Stimulated activated naive CD8-positive, alpha-beta T cell treated with anti-CD3 and anti-CD28 coated beads, Interleukin-15, amount 100 ng/mL, for 72 hours (primary cell): ENCODE data around the gene RIMOC1.

ENCODE experiments used
- ATAC-seq: fragments of 150-1000 bp; cut with Tn5 transposase; 2 replicates; pipeline ENCODE4 v1.10.0; 2021; ENCODE audit warnings: mild to moderate bottlenecking, moderate library complexity
- DNase-seq, 2 donors: peaks; one replicate each; pipeline ENCODE4 v3.0.0; 2021 to 2022
- H3K27ac Mint-ChIP-seq, 2 donors: one replicate each; pipeline ENCODE4 v1.8.0; 2022; ENCODE audit warnings: mild to moderate bottlenecking in 2 of 2, mixed read lengths in 2 of 2, moderate library complexity in 2 of 2
- H3K27me3 Mint-ChIP-seq: one replicate; pipeline ENCODE4 v1.8.0; 2022; ENCODE audit warnings: mixed read lengths
- H3K4me1 Mint-ChIP-seq: one replicate; pipeline ENCODE4 v1.8.0; 2022; ENCODE audit warnings: mild to moderate bottlenecking, mixed read lengths
- H3K4me3 Mint-ChIP-seq, 2 donors: one replicate each; pipeline ENCODE4 v1.8.0; 2022; ENCODE audit warnings: mild to moderate bottlenecking in 2 of 2, mixed read lengths in 2 of 2, moderate library complexity in 1 of 2
- H3K9me3 Mint-ChIP-seq, 2 donors: one replicate each; pipeline ENCODE4 v1.8.0; 2022; ENCODE audit warnings: mixed read lengths in 2 of 2

RIMOC1 gene

DNA sequence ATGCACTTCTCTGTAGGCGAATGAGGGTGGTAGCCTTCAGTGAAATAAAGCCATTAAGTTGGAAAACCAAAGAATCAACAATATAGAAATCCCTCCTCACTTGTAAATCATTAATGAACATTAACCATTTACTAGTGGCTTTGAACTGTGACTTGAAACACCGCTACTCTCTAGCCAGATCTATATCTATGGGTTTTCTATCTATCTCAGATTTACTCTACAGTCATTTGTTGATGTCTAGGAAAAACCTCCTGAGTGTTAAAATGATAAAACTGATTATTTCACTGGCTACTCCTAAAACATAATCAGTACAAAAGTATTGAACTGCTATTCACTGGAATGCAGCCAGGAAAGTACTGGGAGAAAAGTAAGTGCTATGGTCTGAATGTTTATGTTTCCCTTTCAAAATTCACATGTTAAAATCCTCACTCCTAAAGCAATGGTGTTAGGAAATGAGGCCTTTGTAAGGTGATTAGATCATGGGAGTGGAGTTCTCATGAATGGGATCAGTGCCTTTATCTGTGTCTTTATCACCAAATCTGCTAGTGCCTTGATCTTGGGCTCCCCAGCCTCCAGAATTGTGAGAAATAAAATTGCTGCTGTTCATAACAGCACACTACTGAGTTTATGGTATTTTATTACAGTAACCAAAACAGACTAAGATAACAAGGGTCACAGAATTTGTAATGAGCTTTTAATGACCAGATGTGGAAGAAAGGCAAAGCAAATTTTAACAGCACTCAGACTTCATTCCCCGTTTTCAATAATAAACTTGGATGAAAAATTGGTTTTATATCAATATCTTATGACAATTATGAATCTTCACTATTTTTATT, 25.3 kb upstream of the RIMOC1 start:
- ATAC-seq, result no peak
- Mint-ChIP-seq H3K9me3 (no peaks in the 10 kb centered on the region), H3K4me1 (peaks cover 20% of the 10 kb centered on the region), H3K27me3 (no peaks in the 10 kb centered on the region), H3K4me3 (no peak overlapping the region), H3K27ac (no peak overlapping the region)
- DNase-seq, result no peak

DNA sequence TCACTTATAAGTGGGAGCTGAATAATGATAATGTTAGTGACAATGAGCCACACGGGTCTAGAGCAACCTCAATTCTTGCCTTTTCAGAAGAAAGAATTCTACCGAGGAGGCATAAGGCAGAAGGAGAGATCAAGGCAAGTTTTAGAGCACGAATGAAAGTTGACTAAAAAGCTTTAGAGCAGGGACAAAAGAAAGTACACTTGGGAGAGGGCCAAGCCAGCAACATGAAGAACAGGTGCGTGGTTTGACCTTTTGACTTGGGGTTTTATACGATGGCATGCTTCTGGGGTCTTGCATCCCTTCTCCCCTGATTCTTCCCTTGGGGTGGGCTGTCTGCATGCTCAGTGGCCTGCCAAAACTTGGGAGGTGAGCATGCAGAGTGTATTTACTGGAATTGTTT, 21.4 kb upstream of the RIMOC1 start:
- DNase-seq (no peak), ATAC-seq (no peak)
- no peak overlapping the region for H3K27ac Mint-ChIP-seq
- peaks cover 9% of the 10 kb centered on the region for H3K27me3 Mint-ChIP-seq
- H3K9me3 Mint-ChIP-seq, result no peaks in the 10 kb centered on the region
- no peak overlapping the region for H3K4me3 Mint-ChIP-seq
- peaks cover 2% of the 10 kb centered on the region for H3K4me1 Mint-ChIP-seq

GRCh38 chr5:41883243-41883642, 20.9 kb upstream of the RIMOC1 start:
- Mint-ChIP-seq H3K27me3 (peaks cover 14% of the 10 kb centered on the region), H3K4me3 (no peak overlapping the region), H3K4me1 (peaks cover 6% of the 10 kb centered on the region), H3K9me3 (no peaks in the 10 kb centered on the region), H3K27ac (no peak overlapping the region)
- no peak for ATAC-seq
- DNase-seq, result no peak

DNA sequence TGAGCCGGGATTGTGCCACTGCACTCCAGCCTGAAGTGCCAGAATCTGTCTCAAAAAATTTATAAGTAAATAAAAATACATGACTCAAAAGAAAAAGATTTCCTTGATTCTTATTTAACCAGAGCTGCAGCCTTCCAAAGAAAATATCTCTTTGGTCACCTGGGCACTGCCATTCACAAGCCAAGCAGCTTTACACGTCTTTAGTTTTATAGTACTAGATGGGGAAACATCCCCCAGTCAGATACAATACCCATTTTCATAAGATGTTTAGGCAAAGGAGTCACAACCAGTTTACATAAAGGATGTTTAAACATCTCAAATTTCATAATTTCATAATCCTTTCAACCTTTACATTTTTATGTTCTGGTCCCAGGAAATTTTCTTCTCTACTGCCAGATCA, 20.2 kb upstream of the RIMOC1 start:
- Mint-ChIP-seq H3K9me3 (no peaks in the 10 kb centered on the region), H3K27me3 (peaks cover 14% of the 10 kb centered on the region), H3K4me1 (peaks cover 6% of the 10 kb centered on the region), H3K4me3 (no peak overlapping the region), H3K27ac (no peak overlapping the region)
- ATAC-seq (no peak), DNase-seq (no peak)

DNA sequence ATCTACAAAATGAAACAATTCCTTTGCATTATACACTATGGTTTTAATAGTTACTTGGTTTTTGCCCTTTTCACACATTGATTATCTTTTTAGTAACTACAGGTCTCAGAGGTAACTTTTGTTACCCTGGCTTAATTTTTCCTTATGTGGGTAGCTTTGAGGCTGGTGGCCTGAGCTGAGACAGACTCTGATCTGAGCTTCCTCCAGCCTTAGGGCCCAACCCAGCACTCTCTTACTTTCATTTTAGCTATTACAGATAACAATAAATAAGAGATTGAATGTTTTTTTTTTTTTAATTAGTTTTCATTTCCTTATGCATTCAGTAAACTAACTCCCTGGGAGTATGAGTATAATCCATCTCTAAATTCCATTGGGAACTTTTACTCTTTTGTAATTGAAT, 18.9 kb upstream of the RIMOC1 start:
- peaks cover 20% of the 10 kb centered on the region for H3K27me3 Mint-ChIP-seq
- peaks cover 6% of the 10 kb centered on the region for H3K4me1 Mint-ChIP-seq
- no peak for ATAC-seq
- H3K9me3 Mint-ChIP-seq, result no peaks in the 10 kb centered on the region
- H3K4me3 Mint-ChIP-seq, result no peak overlapping the region
- no peak for DNase-seq
- H3K27ac Mint-ChIP-seq, result no peak overlapping the region

- DNase-seq (no peak), ATAC-seq (peak; percentile 49)
- no peak overlapping the region for H3K4me3 Mint-ChIP-seq
- H3K4me1 Mint-ChIP-seq, result peaks cover 28% of the 10 kb centered on the region
- peaks cover 57% of the 10 kb centered on the region for H3K27me3 Mint-ChIP-seq
- peaks cover 0 to 4% of the 10 kb centered on the region in 2 donors for H3K9me3 Mint-ChIP-seq
- H3K27ac Mint-ChIP-seq, result no peak overlapping the region
Observed at GRCh38 chr5:41891066-41891707, 13.0 kb upstream of the RIMOC1 start.

GRCh38 chr5:41892031-41892430, 12.1 kb upstream of the RIMOC1 start:
- ATAC-seq, result no peak
- Mint-ChIP-seq H3K9me3 (peaks cover 0 to 4% of the 10 kb centered on the region in 2 donors), H3K4me1 (peaks cover 28% of the 10 kb centered on the region), H3K27me3 (peaks cover 64% of the 10 kb centered on the region), H3K4me3 (no peak overlapping the region), H3K27ac (no peak overlapping the region)
- no peak for DNase-seq

- peaks cover 52% of the 10 kb centered on the region for H3K27me3 Mint-ChIP-seq
- no peak overlapping the region for H3K27ac Mint-ChIP-seq
- peaks cover 22% of the 10 kb centered on the region for H3K4me1 Mint-ChIP-seq
- DNase-seq (no peak), ATAC-seq (no peak)
- H3K9me3 Mint-ChIP-seq, result peaks cover 0 to 4% of the 10 kb centered on the region in 2 donors
- peak overlapping the region; percentile 14 to 61 for H3K4me3 Mint-ChIP-seq
Observed at GRCh38 chr5:41893074-41893851, 10.9 kb upstream of the RIMOC1 start.

DNA sequence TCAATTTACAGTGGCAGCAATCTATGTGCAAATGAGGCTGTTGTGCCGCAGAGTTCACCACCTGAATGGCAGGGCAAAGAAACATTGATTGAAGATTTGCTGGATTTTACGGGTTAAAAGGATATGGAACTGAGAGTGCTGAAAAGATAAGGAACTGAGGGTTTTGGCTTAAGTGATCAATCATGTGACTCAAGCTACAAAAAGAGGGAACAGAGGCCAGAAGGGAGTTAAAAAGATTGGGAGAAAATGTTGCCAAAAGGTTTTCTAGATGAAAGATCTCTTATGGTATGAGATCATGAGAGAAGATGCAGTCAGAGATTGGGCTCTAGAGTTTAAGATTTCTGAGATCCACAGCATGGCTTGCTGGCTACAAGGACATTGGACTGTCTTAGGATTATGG, 7.9 kb upstream of the RIMOC1 start:
- Mint-ChIP-seq H3K4me1 (peaks cover 18% of the 10 kb centered on the region), H3K9me3 (peaks cover 0 to 4% of the 10 kb centered on the region in 2 donors), H3K27me3 (peaks cover 44% of the 10 kb centered on the region), H3K4me3 (no peak overlapping the region), H3K27ac (no peak overlapping the region)
- ATAC-seq (no peak), DNase-seq (no peak)

GRCh38 chr5:41903382-41903891, 707 bp upstream of the RIMOC1 start:
- no peak for DNase-seq
- H3K27me3 Mint-ChIP-seq, result no peaks in the 10 kb centered on the region
- ATAC-seq, result no peak
- H3K4me3 Mint-ChIP-seq, result peak overlapping the region; percentile 95
- peak overlapping the region; percentile 98 to 100 for H3K27ac Mint-ChIP-seq
- H3K4me1 Mint-ChIP-seq, result peaks cover 39% of the 10 kb centered on the region
- no peaks in the 10 kb centered on the region for H3K9me3 Mint-ChIP-seq

DNA sequence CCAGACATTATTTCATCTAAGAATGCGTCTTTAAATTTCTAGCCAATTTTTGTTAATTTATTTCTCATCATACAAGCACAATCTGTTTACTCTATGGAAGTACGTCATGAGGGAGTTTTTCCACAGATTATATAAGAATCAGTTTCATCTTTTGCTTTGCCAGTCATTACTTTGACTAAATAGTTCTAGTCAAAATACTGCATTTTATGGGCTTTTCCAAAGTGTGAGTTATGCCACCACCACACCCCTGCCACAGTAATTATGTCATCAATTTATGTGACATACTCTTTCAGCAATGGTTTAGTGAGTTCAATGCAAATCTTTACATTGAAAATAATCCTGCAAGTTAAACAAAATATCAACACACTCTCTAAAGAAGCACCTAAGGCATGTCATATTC, 2.0 kb downstream of the RIMOC1 start:
- Mint-ChIP-seq H3K4me1 (peaks cover 40% of the 10 kb centered on the region), H3K27ac (no peak overlapping the region), H3K27me3 (no peaks in the 10 kb centered on the region), H3K4me3 (no peak overlapping the region), H3K9me3 (no peaks in the 10 kb centered on the region)
- ATAC-seq, result no peak
- no peak for DNase-seq

DNA sequence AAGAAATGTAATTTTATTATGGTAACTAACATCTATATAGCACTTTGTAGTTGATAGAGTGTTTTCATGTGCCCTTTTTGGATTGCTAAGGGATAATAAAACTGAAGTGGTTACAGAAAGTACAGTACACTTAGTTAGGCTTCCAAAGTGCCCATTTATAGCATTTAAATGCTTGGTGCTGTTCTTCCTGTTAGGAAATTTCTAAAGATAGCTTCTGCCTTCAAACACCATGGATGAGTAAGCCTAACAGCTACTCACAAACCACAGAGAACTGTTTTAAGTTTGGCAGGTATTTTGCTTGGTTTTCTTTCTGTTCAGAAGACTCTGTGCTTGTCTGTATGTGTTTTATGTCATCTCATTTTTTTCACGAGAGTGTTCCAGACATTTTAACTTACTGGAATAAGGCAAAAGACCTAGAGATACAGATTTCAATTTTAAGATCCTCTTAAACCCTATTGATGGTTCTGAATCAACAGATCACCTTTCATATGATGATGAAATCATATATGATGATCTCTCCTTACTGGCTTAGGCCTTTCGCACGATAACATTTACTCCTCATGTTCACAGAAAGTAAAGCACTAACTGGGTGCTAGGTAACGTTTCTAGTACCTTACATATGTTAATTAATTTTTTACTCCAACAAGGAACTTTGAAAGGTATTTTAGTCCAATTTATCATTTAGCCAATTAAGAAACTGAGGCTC, 4.4 kb downstream of the RIMOC1 start:
- H3K4me3 Mint-ChIP-seq, result no peak overlapping the region
- ATAC-seq (no peak), DNase-seq (no peak)
- H3K27ac Mint-ChIP-seq, result no peak overlapping the region
- peaks cover 35% of the 10 kb centered on the region for H3K4me1 Mint-ChIP-seq
- no peaks in the 10 kb centered on the region for H3K27me3 Mint-ChIP-seq
- H3K9me3 Mint-ChIP-seq, result no peaks in the 10 kb centered on the region

- Mint-ChIP-seq H3K9me3 (no peaks in the 10 kb centered on the region), H3K27ac (peak overlapping the region in 1 of 2 donors; percentile 52), H3K4me3 (no peak overlapping the region), H3K4me1 (no peaks in the 10 kb centered on the region), H3K27me3 (no peaks in the 10 kb centered on the region)
- ATAC-seq (no peak), DNase-seq (no peak)
Observed at GRCh38 chr5:41918105-41918504, 14.0 kb downstream of the RIMOC1 start.

DNA sequence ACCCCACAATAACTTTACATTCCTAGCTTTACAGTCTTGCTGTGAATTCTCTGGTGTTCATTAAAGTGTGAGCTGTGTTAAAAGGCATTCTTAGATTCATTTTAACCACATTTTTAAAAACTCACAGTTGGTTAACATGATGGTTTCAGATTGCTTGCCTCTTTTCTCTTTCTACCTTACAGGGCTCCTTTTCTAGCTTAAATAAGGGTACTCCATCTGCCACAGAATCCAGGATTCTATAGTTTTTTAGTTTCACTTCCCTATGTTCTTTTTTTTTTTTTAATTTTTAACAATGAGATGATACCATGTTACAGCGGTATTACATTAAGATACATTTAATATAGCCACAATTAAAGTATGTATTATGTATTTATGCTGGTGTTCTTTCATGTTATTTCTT, 17.0 kb downstream of the RIMOC1 start:
- Mint-ChIP-seq H3K27me3 (no peaks in the 10 kb centered on the region), H3K9me3 (no peaks in the 10 kb centered on the region), H3K27ac (no peak overlapping the region), H3K4me3 (no peak overlapping the region), H3K4me1 (peaks cover 13% of the 10 kb centered on the region)
- no peak for ATAC-seq
- no peak for DNase-seq

- ATAC-seq, result no peak
- no peak overlapping the region for H3K4me3 Mint-ChIP-seq
- no peak for DNase-seq
- peaks cover 17% of the 10 kb centered on the region for H3K4me1 Mint-ChIP-seq
- H3K27me3 Mint-ChIP-seq, result no peaks in the 10 kb centered on the region
- no peaks in the 10 kb centered on the region for H3K9me3 Mint-ChIP-seq
- H3K27ac Mint-ChIP-seq, result no peak overlapping the region
Observed at GRCh38 chr5:41921874-41922273, 17.7 kb downstream of the RIMOC1 start.
